Panc1 (cell line): ENCODE results near the gene CACNA2D3. TPM values are rescaled to one million over a fixed set of nuclear protein-coding genes. Genes with fewer than 3 reads are reported as not detected.

Experiments
- ATAC-seq: fragments of 200-7000 bp; cut with Tn5 transposase; 2 replicates; pipeline ENCODE4 v1.9.1; 2020; ENCODE audit warnings: mild to moderate bottlenecking, moderate library complexity
- BruUV-seq: library from RNA; stranded (reverse); fragments of 400-500 nt; replicated peaks from 2 replicates; lab custom pipeline; 2021; lab: Mats Ljungman, UMichigan
- CTCF ChIA-PET: fragments of 300-600 bp; sonication (Branson Sonifier 250); formaldehyde crosslinking; loops from one replicate; lab custom pipeline; 2022; ENCODE audit warnings: antibody characterized with exemption; lab: Charles Lee
- POLR2A ChIA-PET: fragments of 300-600 bp; sonication (Branson Sonifier 250); formaldehyde crosslinking; loops from one replicate; lab custom pipeline; 2022; ENCODE audit warnings: antibody characterized with exemption; lab: Charles Lee
- DNase-seq: peaks from one replicate; pipeline ENCODE4 v3.0.0-alpha.2; 2010; ENCODE audit warnings: low read depth, low spot score
- H3K27ac ChIP-seq: 2 replicates; pipeline ENCODE4 v1.5.1; 2011; ENCODE audit warnings: mild to moderate bottlenecking, low read length, inconsistent platforms
- H3K27me3 ChIP-seq: fragments of 200-500 bp; sonication (Bioruptor generic); 2 replicates; pipeline ENCODE4 v1.6.0; 2014; ENCODE audit warnings: low read length, inconsistent platforms; ENCODE audit not compliant: control insufficient read depth, insufficient read depth
- H3K36me3 ChIP-seq: fragments of 200-500 bp; sonication (Bioruptor generic); 2 replicates; pipeline ENCODE4 v1.5.1; 2014; ENCODE audit warnings: inconsistent platforms, mild to moderate bottlenecking, low read length, moderate library complexity; ENCODE audit not compliant: control insufficient read depth, insufficient read depth
- H3K4me1 ChIP-seq: 2 replicates; pipeline ENCODE4 v1.5.1; 2011; ENCODE audit warnings: inconsistent platforms, mild to moderate bottlenecking, low read length, moderate library complexity; ENCODE audit not compliant: control insufficient read depth, insufficient read depth
- H3K4me3 ChIP-seq, 2 experiments: 2 replicates each; pipeline ENCODE4 v1.5.1; 2011 to 2012; ENCODE audit warnings: low read depth in 2 of 2, low read length in 2 of 2, mild to moderate bottlenecking in 2 of 2, inconsistent platforms in 1 of 2, moderate library complexity in 1 of 2
- H3K9me3 ChIP-seq: fragments of 200-500 bp; sonication (Bioruptor generic); 2 replicates; pipeline ENCODE4 v1.5.1; 2014; ENCODE audit warnings: low read depth, mild to moderate bottlenecking, inconsistent platforms, low read length, moderate library complexity; ENCODE audit not compliant: control insufficient read depth, insufficient read depth
- POLR2AphosphoS5 ChIP-seq: IDR thresholded peaks from 2 replicates; pipeline ENCODE4 v1.6.1; 2012; ENCODE audit warnings: mild to moderate bottlenecking, low read depth, low read length, moderate library complexity
- SIN3A ChIP-seq: IDR thresholded peaks from 2 replicates; pipeline ENCODE4 v1.6.1; 2012; ENCODE audit warnings: low read depth, mild to moderate bottlenecking, low read length, moderate library complexity, borderline replicate concordance; ENCODE audit not compliant: insufficient read depth
- TCF7L2 ChIP-seq: IDR thresholded peaks from 2 replicates; pipeline ENCODE4 v1.6.1; 2011; ENCODE audit warnings: mild to moderate bottlenecking, low read depth, low read length, inconsistent platforms
- in situ Hi-C: cut with HindIII; loops from 2 replicates; pipeline ENCODE4 v1.10.0; 2016; ENCODE audit warnings: low sequenced_read_pairs, low pct_unique_long_range_greater_than_20kb
- intact Hi-C: fragments of 100-400 bp; cut with micrococcal nuclease; formaldehyde crosslinking; loops from one replicate; pipeline ENCODE4 v1.10.0; 2022; ENCODE audit not compliant: unreplicated experiment
- total RNA-seq: library from RNA; stranded (reverse); gene quantifications from one replicate; pipeline ENCODE4 v1.2.1, GENCODE V29; 2021; ENCODE audit not compliant: unreplicated experiment
- TF ChIP-seq, protein P1 (sequence below): fragments of 450-650 bp; IDR thresholded peaks from 2 replicates; pipeline ENCODE4 v1.5.1; 2017; ENCODE audit warnings: mild to moderate bottlenecking
- TF ChIP-seq, protein P2 (sequence below), 2 experiments: IDR thresholded peaks; 2 replicates each; pipeline ENCODE4 v1.6.1; 2011 to 2012; ENCODE audit warnings: low read depth in 2 of 2, control low read depth in 1 of 2, low read length in 1 of 2, mild to moderate bottlenecking in 1 of 2, moderate library complexity in 1 of 2; ENCODE audit not compliant: insufficient read depth in 1 of 2

The CACNA2D3 gene
- total RNA-seq, 1 experiment from 2014 or later: 0.41 TPM

DNA sequence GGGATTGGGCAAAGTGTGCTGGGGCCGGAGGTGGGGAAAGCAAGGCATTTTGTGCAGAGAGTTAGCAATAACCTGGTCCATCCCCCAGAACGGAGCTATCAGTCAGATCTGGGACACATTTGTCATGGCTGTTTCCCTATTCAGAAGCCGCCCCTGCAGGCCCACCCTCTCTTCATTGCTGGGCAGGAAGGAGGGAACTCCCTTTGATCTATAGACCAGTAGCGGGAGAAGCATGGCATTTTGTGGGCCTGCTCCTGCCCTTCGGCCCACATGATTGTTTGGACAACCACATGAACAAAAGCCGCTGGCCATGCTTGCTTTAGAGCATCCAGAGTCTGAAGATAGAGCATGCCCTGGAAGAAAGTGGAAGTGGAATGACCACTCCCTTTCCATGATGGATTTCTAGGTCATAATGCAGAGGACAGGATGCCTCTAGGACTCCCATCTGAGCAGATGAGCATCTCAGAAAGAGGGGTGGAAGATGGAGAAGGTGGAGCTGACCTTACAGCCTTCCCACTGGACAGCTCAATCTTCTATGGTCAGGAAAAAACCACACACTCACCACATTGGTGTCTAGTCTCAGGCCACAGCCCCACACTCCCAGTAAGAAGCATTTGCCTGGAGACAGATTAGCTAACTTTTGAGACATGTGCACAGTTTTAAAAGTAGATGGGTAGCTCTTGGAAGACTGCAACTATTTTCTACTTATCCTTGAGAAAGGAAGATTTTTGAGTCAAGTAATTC lies 817.4 kb downstream of the CACNA2D3 start:
- Histone ChIP-seq H3K36me3 (no peaks in the 10 kb centered on the region), H3K27me3 (no peaks in the 10 kb centered on the region), H3K9me3 (no peaks in the 10 kb centered on the region), H3K4me3 (no peak overlapping the region), H3K4me1 (no peaks in the 10 kb centered on the region; the same call in 1 of the 2 replicates), H3K27ac (no peak overlapping the region)
- in situ Hi-C loops: no loop called here
- CTCF ChIA-PET: no interaction called here
- POLR2A ChIA-PET: no interaction called here
- TF ChIP-seq, protein P1, sequence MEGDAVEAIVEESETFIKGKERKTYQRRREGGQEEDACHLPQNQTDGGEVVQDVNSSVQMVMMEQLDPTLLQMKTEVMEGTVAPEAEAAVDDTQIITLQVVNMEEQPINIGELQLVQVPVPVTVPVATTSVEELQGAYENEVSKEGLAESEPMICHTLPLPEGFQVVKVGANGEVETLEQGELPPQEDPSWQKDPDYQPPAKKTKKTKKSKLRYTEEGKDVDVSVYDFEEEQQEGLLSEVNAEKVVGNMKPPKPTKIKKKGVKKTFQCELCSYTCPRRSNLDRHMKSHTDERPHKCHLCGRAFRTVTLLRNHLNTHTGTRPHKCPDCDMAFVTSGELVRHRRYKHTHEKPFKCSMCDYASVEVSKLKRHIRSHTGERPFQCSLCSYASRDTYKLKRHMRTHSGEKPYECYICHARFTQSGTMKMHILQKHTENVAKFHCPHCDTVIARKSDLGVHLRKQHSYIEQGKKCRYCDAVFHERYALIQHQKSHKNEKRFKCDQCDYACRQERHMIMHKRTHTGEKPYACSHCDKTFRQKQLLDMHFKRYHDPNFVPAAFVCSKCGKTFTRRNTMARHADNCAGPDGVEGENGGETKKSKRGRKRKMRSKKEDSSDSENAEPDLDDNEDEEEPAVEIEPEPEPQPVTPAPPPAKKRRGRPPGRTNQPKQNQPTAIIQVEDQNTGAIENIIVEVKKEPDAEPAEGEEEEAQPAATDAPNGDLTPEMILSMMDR: no peak
- TF ChIP-seq TCF7L2 (no peak), POLR2AphosphoS5 (no peak), SIN3A (no peak)
- TF ChIP-seq, protein P2, sequence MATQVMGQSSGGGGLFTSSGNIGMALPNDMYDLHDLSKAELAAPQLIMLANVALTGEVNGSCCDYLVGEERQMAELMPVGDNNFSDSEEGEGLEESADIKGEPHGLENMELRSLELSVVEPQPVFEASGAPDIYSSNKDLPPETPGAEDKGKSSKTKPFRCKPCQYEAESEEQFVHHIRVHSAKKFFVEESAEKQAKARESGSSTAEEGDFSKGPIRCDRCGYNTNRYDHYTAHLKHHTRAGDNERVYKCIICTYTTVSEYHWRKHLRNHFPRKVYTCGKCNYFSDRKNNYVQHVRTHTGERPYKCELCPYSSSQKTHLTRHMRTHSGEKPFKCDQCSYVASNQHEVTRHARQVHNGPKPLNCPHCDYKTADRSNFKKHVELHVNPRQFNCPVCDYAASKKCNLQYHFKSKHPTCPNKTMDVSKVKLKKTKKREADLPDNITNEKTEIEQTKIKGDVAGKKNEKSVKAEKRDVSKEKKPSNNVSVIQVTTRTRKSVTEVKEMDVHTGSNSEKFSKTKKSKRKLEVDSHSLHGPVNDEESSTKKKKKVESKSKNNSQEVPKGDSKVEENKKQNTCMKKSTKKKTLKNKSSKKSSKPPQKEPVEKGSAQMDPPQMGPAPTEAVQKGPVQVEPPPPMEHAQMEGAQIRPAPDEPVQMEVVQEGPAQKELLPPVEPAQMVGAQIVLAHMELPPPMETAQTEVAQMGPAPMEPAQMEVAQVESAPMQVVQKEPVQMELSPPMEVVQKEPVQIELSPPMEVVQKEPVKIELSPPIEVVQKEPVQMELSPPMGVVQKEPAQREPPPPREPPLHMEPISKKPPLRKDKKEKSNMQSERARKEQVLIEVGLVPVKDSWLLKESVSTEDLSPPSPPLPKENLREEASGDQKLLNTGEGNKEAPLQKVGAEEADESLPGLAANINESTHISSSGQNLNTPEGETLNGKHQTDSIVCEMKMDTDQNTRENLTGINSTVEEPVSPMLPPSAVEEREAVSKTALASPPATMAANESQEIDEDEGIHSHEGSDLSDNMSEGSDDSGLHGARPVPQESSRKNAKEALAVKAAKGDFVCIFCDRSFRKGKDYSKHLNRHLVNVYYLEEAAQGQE (IDR thresholded peaks at IDR 0.05; ENCODE audit: insufficient read depth in 1 of 2, low read depth in 2 of 2, low read length in 1 of 2): no peak
- ATAC-seq: no peak
- no peak for DNase-seq
- intact Hi-C loops: no loop called here
- no TSS peak for BruUV-seq

DNA sequence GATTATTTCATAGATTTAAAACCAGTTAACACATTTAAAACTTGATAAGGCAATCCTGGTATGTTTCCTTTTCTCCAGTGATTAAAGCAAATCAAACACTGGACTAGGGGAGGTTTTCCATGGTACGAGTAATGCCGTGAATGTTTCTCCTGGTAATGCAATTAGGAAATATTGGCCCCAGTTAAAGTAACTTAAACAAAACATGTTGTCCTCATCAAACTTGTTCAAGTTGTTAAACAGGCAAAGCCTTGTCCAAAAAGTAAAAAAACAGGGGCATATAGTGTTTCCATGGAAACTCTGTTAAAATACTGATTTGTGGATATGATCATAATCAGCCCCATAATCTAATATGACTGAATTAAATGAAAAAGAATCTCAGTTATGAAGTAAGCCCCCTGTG lies 818.6 kb downstream of the CACNA2D3 start:
- H3K4me3 ChIP-seq: no peak overlapping the region
- intact Hi-C loops: no loop called here
- no peaks in the 10 kb centered on the region for H3K27me3 ChIP-seq
- DNase-seq (no peak), ATAC-seq (no peak)
- ChIA-PET POLR2A (no interaction called here), CTCF (no interaction called here)
- H3K4me1 ChIP-seq: no peaks in the 10 kb centered on the region; the same call in 1 of the 2 replicates
- in situ Hi-C loops: no loop called here
- no peaks in the 10 kb centered on the region for H3K36me3 ChIP-seq
- no peaks in the 10 kb centered on the region for H3K9me3 ChIP-seq
- no peak overlapping the region for H3K27ac ChIP-seq
- TF ChIP-seq SIN3A (no peak), TCF7L2 (no peak), POLR2AphosphoS5 (no peak)
- TF ChIP-seq, protein P2 (IDR thresholded peaks at IDR 0.05; ENCODE audit: insufficient read depth in 1 of 2, low read depth in 2 of 2, low read length in 1 of 2): no peak
- TF ChIP-seq, protein P1: no peak
- no TSS peak for BruUV-seq
